ENCODE results near the gene LRMDA.

DNA sequence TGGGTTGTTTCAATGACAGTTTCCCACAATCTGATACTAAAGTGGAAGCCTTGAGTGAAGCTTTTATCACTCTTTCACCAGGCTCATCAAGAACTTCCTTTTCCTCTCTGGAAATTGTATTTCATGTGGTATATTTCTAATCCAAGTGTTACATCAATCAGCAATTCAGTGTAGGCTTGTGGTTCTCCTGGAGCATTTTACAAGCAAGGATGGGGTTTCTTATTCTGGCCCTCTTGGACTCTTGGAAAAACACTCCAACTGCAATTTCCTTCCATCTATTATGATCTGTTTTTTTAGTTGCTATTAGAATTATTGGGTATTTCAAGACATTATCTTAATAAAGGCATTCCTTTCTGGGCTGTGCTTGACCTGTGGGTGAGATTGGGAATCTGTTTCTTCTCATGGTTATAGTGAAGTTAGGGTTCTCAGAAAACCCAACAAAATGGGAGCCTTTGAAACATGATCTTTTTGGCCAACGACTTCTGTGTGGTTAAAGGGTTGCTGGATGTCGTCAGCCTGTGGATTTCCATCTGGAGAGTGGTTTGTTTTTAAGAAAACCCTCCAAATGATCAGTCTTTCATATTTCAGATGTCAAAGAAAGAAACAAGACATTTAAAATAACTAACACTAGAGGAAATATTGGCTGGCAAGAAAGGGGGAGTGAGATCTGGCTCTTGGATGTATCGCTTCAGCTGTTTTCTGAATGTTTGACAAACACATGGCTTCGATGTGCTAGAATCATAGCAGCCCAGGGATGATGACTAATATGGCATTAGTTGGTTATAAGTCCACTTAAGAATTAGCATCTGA is 540.2 kb downstream of the LRMDA start:
- no peak for TF ChIP-seq EZH2 (IDR thresholded peaks at IDR 0.05)
- TF ChIP-seq, protein P1, sequence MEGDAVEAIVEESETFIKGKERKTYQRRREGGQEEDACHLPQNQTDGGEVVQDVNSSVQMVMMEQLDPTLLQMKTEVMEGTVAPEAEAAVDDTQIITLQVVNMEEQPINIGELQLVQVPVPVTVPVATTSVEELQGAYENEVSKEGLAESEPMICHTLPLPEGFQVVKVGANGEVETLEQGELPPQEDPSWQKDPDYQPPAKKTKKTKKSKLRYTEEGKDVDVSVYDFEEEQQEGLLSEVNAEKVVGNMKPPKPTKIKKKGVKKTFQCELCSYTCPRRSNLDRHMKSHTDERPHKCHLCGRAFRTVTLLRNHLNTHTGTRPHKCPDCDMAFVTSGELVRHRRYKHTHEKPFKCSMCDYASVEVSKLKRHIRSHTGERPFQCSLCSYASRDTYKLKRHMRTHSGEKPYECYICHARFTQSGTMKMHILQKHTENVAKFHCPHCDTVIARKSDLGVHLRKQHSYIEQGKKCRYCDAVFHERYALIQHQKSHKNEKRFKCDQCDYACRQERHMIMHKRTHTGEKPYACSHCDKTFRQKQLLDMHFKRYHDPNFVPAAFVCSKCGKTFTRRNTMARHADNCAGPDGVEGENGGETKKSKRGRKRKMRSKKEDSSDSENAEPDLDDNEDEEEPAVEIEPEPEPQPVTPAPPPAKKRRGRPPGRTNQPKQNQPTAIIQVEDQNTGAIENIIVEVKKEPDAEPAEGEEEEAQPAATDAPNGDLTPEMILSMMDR (IDR thresholded peaks at IDR 0.05), result no peak

Data from neural progenitor cell (in vitro differentiated cells).